ENCODE data around the gene OOEP. TPM values are rescaled to one million over a fixed set of nuclear protein-coding genes. Genes with fewer than 3 reads are reported as not detected.
"Not testable (repeated sequence)": the region's sequence is repeated elsewhere in the genome, so short reads cannot be mapped to it uniquely, and the experiment has no call there.

The OOEP gene
- total and polyA plus RNA-seq, 4 donors = 0.06 to 0.22 TPM; not detected in 2

DNA sequence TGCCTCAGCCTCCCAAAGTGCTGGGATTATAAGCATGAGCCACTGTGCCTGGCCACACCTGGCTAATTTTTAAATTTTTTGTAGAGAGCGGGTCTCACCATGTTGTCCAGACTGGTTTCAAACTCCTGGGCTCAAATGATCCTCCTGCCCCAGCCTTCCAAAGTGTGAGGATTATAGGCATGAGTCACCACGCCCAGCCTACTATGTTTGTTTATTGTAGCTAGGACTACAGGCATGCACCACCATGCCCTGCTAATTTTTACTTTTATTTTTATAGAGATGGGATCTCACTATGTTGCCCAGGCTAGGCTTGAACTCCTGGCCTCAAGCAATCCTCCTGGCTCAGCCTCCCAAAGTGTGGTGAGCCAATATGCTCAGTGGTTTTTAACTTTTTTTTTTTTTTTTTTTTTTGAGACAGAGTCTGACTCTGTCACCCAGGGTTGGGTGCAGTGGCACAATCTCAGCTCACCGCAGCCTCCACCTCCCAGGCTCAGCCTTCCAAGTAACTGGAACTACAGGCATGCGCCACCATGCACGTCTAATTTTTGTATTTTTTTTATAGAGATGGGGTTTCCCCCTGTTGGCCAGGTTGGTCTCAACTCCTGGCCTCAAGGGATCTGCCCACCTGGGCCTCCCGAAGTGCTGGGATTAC is 12.9 kb upstream of the OOEP start:
- TF ChIP-seq EGR1 (IDR thresholded peaks at IDR 0.05; ENCODE audit: low read depth in 2 of 2) = no peak
- no peak for TF ChIP-seq SP1 (IDR thresholded peaks at IDR 0.05)
- TF ChIP-seq, protein P1, sequence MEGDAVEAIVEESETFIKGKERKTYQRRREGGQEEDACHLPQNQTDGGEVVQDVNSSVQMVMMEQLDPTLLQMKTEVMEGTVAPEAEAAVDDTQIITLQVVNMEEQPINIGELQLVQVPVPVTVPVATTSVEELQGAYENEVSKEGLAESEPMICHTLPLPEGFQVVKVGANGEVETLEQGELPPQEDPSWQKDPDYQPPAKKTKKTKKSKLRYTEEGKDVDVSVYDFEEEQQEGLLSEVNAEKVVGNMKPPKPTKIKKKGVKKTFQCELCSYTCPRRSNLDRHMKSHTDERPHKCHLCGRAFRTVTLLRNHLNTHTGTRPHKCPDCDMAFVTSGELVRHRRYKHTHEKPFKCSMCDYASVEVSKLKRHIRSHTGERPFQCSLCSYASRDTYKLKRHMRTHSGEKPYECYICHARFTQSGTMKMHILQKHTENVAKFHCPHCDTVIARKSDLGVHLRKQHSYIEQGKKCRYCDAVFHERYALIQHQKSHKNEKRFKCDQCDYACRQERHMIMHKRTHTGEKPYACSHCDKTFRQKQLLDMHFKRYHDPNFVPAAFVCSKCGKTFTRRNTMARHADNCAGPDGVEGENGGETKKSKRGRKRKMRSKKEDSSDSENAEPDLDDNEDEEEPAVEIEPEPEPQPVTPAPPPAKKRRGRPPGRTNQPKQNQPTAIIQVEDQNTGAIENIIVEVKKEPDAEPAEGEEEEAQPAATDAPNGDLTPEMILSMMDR (IDR thresholded peaks at IDR 0.05; ENCODE audit: low read depth, low read length, missing input control) = no peak
- TF ChIP-seq HNF4A (conservative IDR thresholded peaks at IDR 0.05) = no peak
- TF ChIP-seq FOXA1 (IDR thresholded peaks at IDR 0.05) = no peak
- TF ChIP-seq, protein P2, sequence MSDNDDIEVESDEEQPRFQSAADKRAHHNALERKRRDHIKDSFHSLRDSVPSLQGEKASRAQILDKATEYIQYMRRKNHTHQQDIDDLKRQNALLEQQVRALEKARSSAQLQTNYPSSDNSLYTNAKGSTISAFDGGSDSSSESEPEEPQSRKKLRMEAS (IDR thresholded peaks at IDR 0.05) = no peak
- TF ChIP-seq, protein P3, sequence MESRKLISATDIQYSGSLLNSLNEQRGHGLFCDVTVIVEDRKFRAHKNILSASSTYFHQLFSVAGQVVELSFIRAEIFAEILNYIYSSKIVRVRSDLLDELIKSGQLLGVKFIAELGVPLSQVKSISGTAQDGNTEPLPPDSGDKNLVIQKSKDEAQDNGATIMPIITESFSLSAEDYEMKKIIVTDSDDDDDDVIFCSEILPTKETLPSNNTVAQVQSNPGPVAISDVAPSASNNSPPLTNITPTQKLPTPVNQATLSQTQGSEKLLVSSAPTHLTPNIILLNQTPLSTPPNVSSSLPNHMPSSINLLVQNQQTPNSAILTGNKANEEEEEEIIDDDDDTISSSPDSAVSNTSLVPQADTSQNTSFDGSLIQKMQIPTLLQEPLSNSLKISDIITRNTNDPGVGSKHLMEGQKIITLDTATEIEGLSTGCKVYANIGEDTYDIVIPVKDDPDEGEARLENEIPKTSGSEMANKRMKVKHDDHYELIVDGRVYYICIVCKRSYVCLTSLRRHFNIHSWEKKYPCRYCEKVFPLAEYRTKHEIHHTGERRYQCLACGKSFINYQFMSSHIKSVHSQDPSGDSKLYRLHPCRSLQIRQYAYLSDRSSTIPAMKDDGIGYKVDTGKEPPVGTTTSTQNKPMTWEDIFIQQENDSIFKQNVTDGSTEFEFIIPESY (IDR thresholded peaks at IDR 0.05) = no peak
- TF ChIP-seq RAD21 (IDR thresholded peaks at IDR 0.05) = no peak
- TF ChIP-seq TAF1 (conservative IDR thresholded peaks at IDR 0.05) = no peak
- TF ChIP-seq JUND (IDR thresholded peaks at IDR 0.05) = no peak
- TF ChIP-seq, protein P4, sequence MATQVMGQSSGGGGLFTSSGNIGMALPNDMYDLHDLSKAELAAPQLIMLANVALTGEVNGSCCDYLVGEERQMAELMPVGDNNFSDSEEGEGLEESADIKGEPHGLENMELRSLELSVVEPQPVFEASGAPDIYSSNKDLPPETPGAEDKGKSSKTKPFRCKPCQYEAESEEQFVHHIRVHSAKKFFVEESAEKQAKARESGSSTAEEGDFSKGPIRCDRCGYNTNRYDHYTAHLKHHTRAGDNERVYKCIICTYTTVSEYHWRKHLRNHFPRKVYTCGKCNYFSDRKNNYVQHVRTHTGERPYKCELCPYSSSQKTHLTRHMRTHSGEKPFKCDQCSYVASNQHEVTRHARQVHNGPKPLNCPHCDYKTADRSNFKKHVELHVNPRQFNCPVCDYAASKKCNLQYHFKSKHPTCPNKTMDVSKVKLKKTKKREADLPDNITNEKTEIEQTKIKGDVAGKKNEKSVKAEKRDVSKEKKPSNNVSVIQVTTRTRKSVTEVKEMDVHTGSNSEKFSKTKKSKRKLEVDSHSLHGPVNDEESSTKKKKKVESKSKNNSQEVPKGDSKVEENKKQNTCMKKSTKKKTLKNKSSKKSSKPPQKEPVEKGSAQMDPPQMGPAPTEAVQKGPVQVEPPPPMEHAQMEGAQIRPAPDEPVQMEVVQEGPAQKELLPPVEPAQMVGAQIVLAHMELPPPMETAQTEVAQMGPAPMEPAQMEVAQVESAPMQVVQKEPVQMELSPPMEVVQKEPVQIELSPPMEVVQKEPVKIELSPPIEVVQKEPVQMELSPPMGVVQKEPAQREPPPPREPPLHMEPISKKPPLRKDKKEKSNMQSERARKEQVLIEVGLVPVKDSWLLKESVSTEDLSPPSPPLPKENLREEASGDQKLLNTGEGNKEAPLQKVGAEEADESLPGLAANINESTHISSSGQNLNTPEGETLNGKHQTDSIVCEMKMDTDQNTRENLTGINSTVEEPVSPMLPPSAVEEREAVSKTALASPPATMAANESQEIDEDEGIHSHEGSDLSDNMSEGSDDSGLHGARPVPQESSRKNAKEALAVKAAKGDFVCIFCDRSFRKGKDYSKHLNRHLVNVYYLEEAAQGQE (IDR thresholded peaks at IDR 0.05) = no peak
- TF ChIP-seq NR2F2 (IDR thresholded peaks at IDR 0.05) = no peak
- no peak for TF ChIP-seq HNF4G (IDR thresholded peaks at IDR 0.05)
- no peak for TF ChIP-seq YY1 (IDR thresholded peaks at IDR 0.05)
- no peak for TF ChIP-seq FOXA2 (IDR thresholded peaks at IDR 0.05)
- no peak overlapping the region for H3K4me3 ChIP-seq (ENCODE audit: low read depth in 1 of 3, low read length in 3 of 3)
- no peaks in the 10 kb centered on the region for H3K27me3 ChIP-seq (ENCODE audit: control insufficient read depth in 4 of 4, insufficient read depth in 4 of 4, low read length in 3 of 4)
- no peak overlapping the region for H3K27ac ChIP-seq (ENCODE audit: low read depth in 1 of 2, low read length in 2 of 2)
- 87% methylated on average over 6 of the region's 6 CpGs for WGBS
- H3K9me3 ChIP-seq (ENCODE audit: control insufficient read depth in 4 of 4, low read length in 3 of 4) = no peaks in the 10 kb centered on the region
- H3K4me1 ChIP-seq (ENCODE audit: control insufficient read depth in 4 of 4, insufficient read depth in 4 of 4, low read length in 3 of 4) = peaks cover 0 to 2% (median 0%) of the 10 kb centered on the region in 4 donors
- DNase-seq (ENCODE audit: low spot score) = no peak
- H3K9ac ChIP-seq (ENCODE audit: low read depth in 1 of 2, low read length in 2 of 2) = no peak overlapping the region
- no peaks in the 10 kb centered on the region for H3K36me3 ChIP-seq (ENCODE audit: control insufficient read depth in 4 of 4, insufficient read depth in 3 of 4, low read depth in 1 of 4, low read length in 3 of 4)

DNA sequence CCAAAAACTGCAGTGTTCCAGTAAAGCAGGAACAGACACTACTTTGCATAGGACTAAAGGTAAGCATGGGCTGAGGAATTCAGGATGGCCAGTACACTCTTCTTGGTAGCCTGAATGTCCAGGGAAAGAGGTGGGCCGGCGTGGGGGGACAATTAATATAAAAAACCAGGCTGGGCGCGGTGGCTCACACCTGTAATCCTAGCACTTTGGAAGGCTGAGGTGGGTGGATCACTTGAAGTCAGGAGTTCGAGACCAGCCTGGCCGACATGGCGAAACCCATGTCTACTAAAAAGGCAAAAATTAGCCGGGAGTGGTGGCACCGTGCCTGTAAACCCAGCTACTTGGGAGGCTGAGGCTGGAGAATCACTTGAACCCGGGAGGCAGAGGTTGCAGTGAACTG is 11.8 kb upstream of the OOEP start:
- not testable (repeated sequence) for H3K27ac ChIP-seq (ENCODE audit: low read depth in 1 of 2, low read length in 2 of 2); H3K27me3 ChIP-seq (ENCODE audit: control insufficient read depth in 4 of 4, insufficient read depth in 4 of 4, low read length in 3 of 4); H3K4me3 ChIP-seq (ENCODE audit: low read depth in 1 of 3, low read length in 3 of 3); H3K9me3 ChIP-seq (ENCODE audit: control insufficient read depth in 4 of 4, low read length in 3 of 4); H3K9ac ChIP-seq (ENCODE audit: low read depth in 1 of 2, low read length in 2 of 2); H3K36me3 ChIP-seq (ENCODE audit: control insufficient read depth in 4 of 4, insufficient read depth in 3 of 4, low read depth in 1 of 4, low read length in 3 of 4); DNase-seq (ENCODE audit: low spot score); H3K4me1 ChIP-seq (ENCODE audit: control insufficient read depth in 4 of 4, insufficient read depth in 4 of 4, low read length in 3 of 4)
- 94% methylated on average over 10 of the region's 10 CpGs for WGBS

Measured in liver (tissue), 9 donors.